HEK293 (cell line): ENCODE measurements around the gene TPM2.
A peak's percentile ranks its signal among the peaks of the same experiment; 100 is the strongest.

Experiments
- HOXA7 ChIP-seq: sonication (generic); formaldehyde crosslinking; IDR thresholded peaks from 2 replicates; pipeline ENCODE4 v1.8.1; 2022; ENCODE audit warnings: missing genetic modification reagents, borderline replicate concordance
- PRDM1 ChIP-seq: fragments of 450-650 bp; formaldehyde crosslinking; IDR thresholded peaks from 2 replicates; pipeline ENCODE4; 2016; ENCODE audit warnings: missing biosample characterization, missing genetic modification characterization
- SALL2 ChIP-seq: fragments of 450-650 bp; formaldehyde crosslinking; IDR thresholded peaks from 2 replicates; pipeline ENCODE4 v1.5.0; 2017; ENCODE audit warnings: missing biosample characterization, mild to moderate bottlenecking, missing genetic modification characterization, borderline replicate concordance
- SP3 ChIP-seq: fragments of 450-650 bp; formaldehyde crosslinking; IDR thresholded peaks from 2 replicates; pipeline ENCODE4 v1.5.1; 2016; ENCODE audit warnings: missing biosample characterization, missing genetic modification characterization
- SP7 ChIP-seq: fragments of 450-650 bp; formaldehyde crosslinking; IDR thresholded peaks from 2 replicates; pipeline ENCODE4 v1.5.1; 2016; ENCODE audit warnings: missing biosample characterization, missing genetic modification characterization
- TRIM28 ChIP-seq: IDR thresholded peaks from 2 replicates; pipeline ENCODE4 v1.6.1; 2011; ENCODE audit warnings: low read length, control low read depth, borderline replicate concordance
- ZBTB1 ChIP-seq: fragments of 450-650 bp; formaldehyde crosslinking; IDR thresholded peaks from 2 replicates; pipeline ENCODE4 v1.5.1; 2016; ENCODE audit warnings: missing biosample characterization, missing genetic modification characterization
- ZFP41 ChIP-seq: fragments of 450-650 bp; formaldehyde crosslinking; IDR thresholded peaks from 2 replicates; pipeline ENCODE4 v1.5.1; 2016; ENCODE audit warnings: missing biosample characterization, missing genetic modification characterization, borderline replicate concordance
- ZIC2 ChIP-seq: fragments of 450-650 bp; formaldehyde crosslinking; IDR thresholded peaks from 2 replicates; pipeline ENCODE4 v1.5.1; 2016; ENCODE audit warnings: missing biosample characterization, missing genetic modification characterization
- ZNF112 ChIP-seq: fragments of 450-650 bp; formaldehyde crosslinking; IDR thresholded peaks from 2 replicates; pipeline ENCODE4 v1.5.0; 2017; ENCODE audit warnings: missing biosample characterization, missing genetic modification characterization
- ZNF155 ChIP-seq: fragments of 450-650 bp; formaldehyde crosslinking; IDR thresholded peaks from 2 replicates; pipeline ENCODE4 v1.5.1; 2016; ENCODE audit warnings: missing biosample characterization, missing genetic modification characterization
- ZNF174 ChIP-seq: fragments of 450-650 bp; formaldehyde crosslinking; IDR thresholded peaks from 2 replicates; pipeline ENCODE4 v1.5.0; 2017; ENCODE audit warnings: missing biosample characterization, mild to moderate bottlenecking, missing genetic modification characterization
- ZNF274 ChIP-seq, 2 experiments: fragments of 200-500 bp in 1 of 2; fragments of 450-650 bp in 1 of 2; sonication (Bioruptor generic) in 1 of 2; formaldehyde crosslinking in 1 of 2; IDR thresholded peaks; 2 replicates each; pipeline versions ENCODE4 v1.5.1 to v1.6.1; 2014 to 2016; ENCODE audit warnings: borderline replicate concordance in 1 of 2, inconsistent platforms in 1 of 2, low read length in 1 of 2, missing biosample characterization in 1 of 2, missing genetic modification characterization in 1 of 2
- ZNF404 ChIP-seq: fragments of 450-650 bp; formaldehyde crosslinking; IDR thresholded peaks from 2 replicates; pipeline ENCODE4 v1.5.1; 2017; ENCODE audit warnings: missing biosample characterization, missing genetic modification characterization
- ZNF473 ChIP-seq: fragments of 450-650 bp; formaldehyde crosslinking; IDR thresholded peaks from 2 replicates; pipeline ENCODE4 v1.5.1; 2017; ENCODE audit warnings: missing biosample characterization, missing genetic modification characterization
- ZNF529 ChIP-seq: fragments of 450-650 bp; formaldehyde crosslinking; IDR thresholded peaks from 2 replicates; pipeline ENCODE4 v1.5.1; 2017; ENCODE audit warnings: missing genetic modification characterization, missing biosample characterization; ENCODE audit not compliant: insufficient replicate concordance
- ZNF558 ChIP-seq: fragments of 450-650 bp; formaldehyde crosslinking; IDR thresholded peaks from 2 replicates; pipeline ENCODE4 v1.5.1; 2016; ENCODE audit warnings: missing biosample characterization, missing genetic modification characterization
- TF ChIP-seq, protein P1 (sequence below): fragments of 450-650 bp; formaldehyde crosslinking; IDR thresholded peaks from 2 replicates; pipeline ENCODE4 v1.5.1; 2016; ENCODE audit warnings: missing biosample characterization, missing genetic modification characterization, borderline replicate concordance
- TF ChIP-seq, protein P2 (sequence below): fragments of 450-650 bp; formaldehyde crosslinking; IDR thresholded peaks from 2 replicates; pipeline ENCODE4 v1.5.1; 2016; ENCODE audit warnings: missing biosample characterization, missing genetic modification characterization
- TF ChIP-seq, protein P3 (sequence below): fragments of 450-650 bp; IDR thresholded peaks from 2 replicates; pipeline ENCODE4 v1.5.1; 2018; ENCODE audit warnings: missing biosample characterization, mild to moderate bottlenecking, missing genetic modification characterization
- TF ChIP-seq, protein P4 (sequence below): IDR thresholded peaks from 2 replicates; pipeline ENCODE4 v1.6.1; 2011; ENCODE audit warnings: mild to moderate bottlenecking, low read depth, low read length, borderline replicate concordance
- TF ChIP-seq, protein P5 (sequence below): fragments of 450-650 bp; formaldehyde crosslinking; IDR thresholded peaks from 2 replicates; pipeline ENCODE4 v1.5.1; 2016; ENCODE audit warnings: missing biosample characterization, missing genetic modification characterization

TPM2 gene

DNA sequence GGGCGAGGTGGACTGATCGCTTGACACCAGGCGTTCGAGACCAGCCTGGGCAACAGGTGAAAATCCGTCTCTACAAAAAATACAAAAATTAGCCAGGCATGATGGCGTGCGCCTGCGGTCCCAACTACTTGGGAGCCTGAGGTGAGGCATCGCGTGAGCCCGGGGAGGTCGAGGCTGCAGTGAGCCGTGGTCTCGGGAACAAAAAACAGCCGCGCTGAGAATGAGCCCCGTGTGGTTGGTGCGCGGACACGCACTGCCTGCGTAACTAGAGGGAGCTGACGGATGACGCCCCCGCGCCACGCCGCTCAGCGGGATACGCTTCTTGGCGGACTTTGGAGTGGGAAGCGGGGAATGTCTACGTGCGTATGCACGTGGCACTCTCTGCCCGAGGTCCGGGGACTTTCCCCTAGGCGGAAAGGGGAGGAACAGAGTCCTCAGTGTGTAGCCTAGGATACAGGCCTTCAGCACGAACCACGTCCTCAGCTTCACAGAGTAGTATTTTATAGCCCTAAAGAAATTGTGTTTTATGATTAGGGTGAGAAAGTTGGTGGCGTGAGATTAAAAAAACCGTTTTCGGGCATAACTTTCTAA is 32.1 kb downstream of the TPM2 start, which contains the start of gene RMRP (continued):
- TF ChIP-seq, protein P1, sequence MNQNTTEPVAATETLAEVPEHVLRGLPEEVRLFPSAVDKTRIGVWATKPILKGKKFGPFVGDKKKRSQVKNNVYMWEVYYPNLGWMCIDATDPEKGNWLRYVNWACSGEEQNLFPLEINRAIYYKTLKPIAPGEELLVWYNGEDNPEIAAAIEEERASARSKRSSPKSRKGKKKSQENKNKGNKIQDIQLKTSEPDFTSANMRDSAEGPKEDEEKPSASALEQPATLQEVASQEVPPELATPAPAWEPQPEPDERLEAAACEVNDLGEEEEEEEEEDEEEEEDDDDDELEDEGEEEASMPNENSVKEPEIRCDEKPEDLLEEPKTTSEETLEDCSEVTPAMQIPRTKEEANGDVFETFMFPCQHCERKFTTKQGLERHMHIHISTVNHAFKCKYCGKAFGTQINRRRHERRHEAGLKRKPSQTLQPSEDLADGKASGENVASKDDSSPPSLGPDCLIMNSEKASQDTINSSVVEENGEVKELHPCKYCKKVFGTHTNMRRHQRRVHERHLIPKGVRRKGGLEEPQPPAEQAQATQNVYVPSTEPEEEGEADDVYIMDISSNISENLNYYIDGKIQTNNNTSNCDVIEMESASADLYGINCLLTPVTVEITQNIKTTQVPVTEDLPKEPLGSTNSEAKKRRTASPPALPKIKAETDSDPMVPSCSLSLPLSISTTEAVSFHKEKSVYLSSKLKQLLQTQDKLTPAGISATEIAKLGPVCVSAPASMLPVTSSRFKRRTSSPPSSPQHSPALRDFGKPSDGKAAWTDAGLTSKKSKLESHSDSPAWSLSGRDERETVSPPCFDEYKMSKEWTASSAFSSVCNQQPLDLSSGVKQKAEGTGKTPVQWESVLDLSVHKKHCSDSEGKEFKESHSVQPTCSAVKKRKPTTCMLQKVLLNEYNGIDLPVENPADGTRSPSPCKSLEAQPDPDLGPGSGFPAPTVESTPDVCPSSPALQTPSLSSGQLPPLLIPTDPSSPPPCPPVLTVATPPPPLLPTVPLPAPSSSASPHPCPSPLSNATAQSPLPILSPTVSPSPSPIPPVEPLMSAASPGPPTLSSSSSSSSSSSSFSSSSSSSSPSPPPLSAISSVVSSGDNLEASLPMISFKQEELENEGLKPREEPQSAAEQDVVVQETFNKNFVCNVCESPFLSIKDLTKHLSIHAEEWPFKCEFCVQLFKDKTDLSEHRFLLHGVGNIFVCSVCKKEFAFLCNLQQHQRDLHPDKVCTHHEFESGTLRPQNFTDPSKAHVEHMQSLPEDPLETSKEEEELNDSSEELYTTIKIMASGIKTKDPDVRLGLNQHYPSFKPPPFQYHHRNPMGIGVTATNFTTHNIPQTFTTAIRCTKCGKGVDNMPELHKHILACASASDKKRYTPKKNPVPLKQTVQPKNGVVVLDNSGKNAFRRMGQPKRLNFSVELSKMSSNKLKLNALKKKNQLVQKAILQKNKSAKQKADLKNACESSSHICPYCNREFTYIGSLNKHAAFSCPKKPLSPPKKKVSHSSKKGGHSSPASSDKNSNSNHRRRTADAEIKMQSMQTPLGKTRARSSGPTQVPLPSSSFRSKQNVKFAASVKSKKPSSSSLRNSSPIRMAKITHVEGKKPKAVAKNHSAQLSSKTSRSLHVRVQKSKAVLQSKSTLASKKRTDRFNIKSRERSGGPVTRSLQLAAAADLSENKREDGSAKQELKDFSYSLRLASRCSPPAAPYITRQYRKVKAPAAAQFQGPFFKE, result no peak
- TF ChIP-seq ZFP41 (tag by site-specific recombination) (no peak), SP3 (tag by site-specific recombination) (peak; percentile 83), ZNF274 (IDR thresholded peaks at IDR 0.05; ENCODE audit: low read length) (no peak), ZNF274 (tag by site-specific recombination; IDR thresholded peaks at IDR 0.05; ENCODE audit: borderline replicate concordance) (no peak), ZNF558 (tag by site-specific recombination) (no peak), SP7 (tag by site-specific recombination) (peak; percentile 91), TRIM28 (peak; percentile 86; the same call in 1 of the 2 replicates), ZNF529 (tag by site-specific recombination) (no peak), ZNF473 (tag by site-specific recombination) (no peak), SALL2 (no peak), PRDM1 (tag by site-specific recombination) (peak; percentile 89), ZNF155 (tag by site-specific recombination) (no peak), ZNF174 (tag by site-specific recombination) (no peak), ZBTB1 (peak; percentile 91; the same call in 1 of the 2 replicates), ZNF112 (tag by site-specific recombination) (no peak), ZIC2 (tag by site-specific recombination) (peak; percentile 87), HOXA7 (CRISPR knock-in tag) (no peak), ZNF404 (no peak)
- TF ChIP-seq, protein P2, sequence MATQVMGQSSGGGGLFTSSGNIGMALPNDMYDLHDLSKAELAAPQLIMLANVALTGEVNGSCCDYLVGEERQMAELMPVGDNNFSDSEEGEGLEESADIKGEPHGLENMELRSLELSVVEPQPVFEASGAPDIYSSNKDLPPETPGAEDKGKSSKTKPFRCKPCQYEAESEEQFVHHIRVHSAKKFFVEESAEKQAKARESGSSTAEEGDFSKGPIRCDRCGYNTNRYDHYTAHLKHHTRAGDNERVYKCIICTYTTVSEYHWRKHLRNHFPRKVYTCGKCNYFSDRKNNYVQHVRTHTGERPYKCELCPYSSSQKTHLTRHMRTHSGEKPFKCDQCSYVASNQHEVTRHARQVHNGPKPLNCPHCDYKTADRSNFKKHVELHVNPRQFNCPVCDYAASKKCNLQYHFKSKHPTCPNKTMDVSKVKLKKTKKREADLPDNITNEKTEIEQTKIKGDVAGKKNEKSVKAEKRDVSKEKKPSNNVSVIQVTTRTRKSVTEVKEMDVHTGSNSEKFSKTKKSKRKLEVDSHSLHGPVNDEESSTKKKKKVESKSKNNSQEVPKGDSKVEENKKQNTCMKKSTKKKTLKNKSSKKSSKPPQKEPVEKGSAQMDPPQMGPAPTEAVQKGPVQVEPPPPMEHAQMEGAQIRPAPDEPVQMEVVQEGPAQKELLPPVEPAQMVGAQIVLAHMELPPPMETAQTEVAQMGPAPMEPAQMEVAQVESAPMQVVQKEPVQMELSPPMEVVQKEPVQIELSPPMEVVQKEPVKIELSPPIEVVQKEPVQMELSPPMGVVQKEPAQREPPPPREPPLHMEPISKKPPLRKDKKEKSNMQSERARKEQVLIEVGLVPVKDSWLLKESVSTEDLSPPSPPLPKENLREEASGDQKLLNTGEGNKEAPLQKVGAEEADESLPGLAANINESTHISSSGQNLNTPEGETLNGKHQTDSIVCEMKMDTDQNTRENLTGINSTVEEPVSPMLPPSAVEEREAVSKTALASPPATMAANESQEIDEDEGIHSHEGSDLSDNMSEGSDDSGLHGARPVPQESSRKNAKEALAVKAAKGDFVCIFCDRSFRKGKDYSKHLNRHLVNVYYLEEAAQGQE (tag by site-specific recombination), result peak; percentile 62; the same call in 1 of the 2 replicates
- TF ChIP-seq, protein P3, sequence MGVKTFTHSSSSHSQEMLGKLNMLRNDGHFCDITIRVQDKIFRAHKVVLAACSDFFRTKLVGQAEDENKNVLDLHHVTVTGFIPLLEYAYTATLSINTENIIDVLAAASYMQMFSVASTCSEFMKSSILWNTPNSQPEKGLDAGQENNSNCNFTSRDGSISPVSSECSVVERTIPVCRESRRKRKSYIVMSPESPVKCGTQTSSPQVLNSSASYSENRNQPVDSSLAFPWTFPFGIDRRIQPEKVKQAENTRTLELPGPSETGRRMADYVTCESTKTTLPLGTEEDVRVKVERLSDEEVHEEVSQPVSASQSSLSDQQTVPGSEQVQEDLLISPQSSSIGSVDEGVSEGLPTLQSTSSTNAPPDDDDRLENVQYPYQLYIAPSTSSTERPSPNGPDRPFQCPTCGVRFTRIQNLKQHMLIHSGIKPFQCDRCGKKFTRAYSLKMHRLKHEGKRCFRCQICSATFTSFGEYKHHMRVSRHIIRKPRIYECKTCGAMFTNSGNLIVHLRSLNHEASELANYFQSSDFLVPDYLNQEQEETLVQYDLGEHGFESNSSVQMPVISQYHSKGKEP, result no peak
- TF ChIP-seq, protein P4, sequence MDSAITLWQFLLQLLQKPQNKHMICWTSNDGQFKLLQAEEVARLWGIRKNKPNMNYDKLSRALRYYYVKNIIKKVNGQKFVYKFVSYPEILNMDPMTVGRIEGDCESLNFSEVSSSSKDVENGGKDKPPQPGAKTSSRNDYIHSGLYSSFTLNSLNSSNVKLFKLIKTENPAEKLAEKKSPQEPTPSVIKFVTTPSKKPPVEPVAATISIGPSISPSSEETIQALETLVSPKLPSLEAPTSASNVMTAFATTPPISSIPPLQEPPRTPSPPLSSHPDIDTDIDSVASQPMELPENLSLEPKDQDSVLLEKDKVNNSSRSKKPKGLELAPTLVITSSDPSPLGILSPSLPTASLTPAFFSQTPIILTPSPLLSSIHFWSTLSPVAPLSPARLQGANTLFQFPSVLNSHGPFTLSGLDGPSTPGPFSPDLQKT, result no peak
- TF ChIP-seq, protein P5, sequence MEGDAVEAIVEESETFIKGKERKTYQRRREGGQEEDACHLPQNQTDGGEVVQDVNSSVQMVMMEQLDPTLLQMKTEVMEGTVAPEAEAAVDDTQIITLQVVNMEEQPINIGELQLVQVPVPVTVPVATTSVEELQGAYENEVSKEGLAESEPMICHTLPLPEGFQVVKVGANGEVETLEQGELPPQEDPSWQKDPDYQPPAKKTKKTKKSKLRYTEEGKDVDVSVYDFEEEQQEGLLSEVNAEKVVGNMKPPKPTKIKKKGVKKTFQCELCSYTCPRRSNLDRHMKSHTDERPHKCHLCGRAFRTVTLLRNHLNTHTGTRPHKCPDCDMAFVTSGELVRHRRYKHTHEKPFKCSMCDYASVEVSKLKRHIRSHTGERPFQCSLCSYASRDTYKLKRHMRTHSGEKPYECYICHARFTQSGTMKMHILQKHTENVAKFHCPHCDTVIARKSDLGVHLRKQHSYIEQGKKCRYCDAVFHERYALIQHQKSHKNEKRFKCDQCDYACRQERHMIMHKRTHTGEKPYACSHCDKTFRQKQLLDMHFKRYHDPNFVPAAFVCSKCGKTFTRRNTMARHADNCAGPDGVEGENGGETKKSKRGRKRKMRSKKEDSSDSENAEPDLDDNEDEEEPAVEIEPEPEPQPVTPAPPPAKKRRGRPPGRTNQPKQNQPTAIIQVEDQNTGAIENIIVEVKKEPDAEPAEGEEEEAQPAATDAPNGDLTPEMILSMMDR (tag by site-specific recombination), result peak; percentile 89
